HFFc6 (cell line): ENCODE data around the gene MYO3B. TPM values are rescaled to one million over a fixed set of nuclear protein-coding genes. Genes with fewer than 3 reads are reported as not detected.
"Not testable (repeated sequence)": the region's sequence is repeated elsewhere in the genome, so short reads cannot be mapped to it uniquely, and the experiment has no call there.

Source experiments
- DNase-seq: peaks from one replicate; pipeline ENCODE4 v3.0.0-alpha.2; 2018
- H3K27ac Mint-ChIP-seq: 2 replicates; pipeline ENCODE4 v1.8.0; 2020; ENCODE audit warnings: mild to moderate bottlenecking, mixed read lengths
- H3K27me3 Mint-ChIP-seq: 2 replicates; pipeline ENCODE4 v1.8.0; 2021; ENCODE audit warnings: mild to moderate bottlenecking, moderate library complexity, mixed read lengths; ENCODE audit not compliant: insufficient read depth
- H3K36me3 Mint-ChIP-seq: 2 replicates; pipeline ENCODE4 v1.8.0; 2021; ENCODE audit warnings: low read depth, mixed read lengths
- H3K4me1 Mint-ChIP-seq: 2 replicates; pipeline ENCODE4 v1.8.0; 2020; ENCODE audit warnings: low read depth, mixed read lengths
- H3K4me3 Mint-ChIP-seq: 2 replicates; pipeline ENCODE4 v1.8.0; 2020; ENCODE audit warnings: mild to moderate bottlenecking, moderate library complexity, mixed read lengths
- H3K9me3 Mint-ChIP-seq: 2 replicates; pipeline ENCODE4 v1.8.0; 2020; ENCODE audit warnings: mild to moderate bottlenecking, mixed read lengths
- total RNA-seq, 6 experiments: library from RNA; stranded (reverse); fragmentation: NEBNext Ultra II Directional; extraction: Animal tissue kit (Norgen Biotek cat#: 25700); gene quantifications; 2 replicates in 1 of 6; 3 replicates in 5 of 6; pipeline ENCODE4 v1.2.3, GENCODE V29; 2021
- TF ChIP-seq, protein P1 (sequence below): fragments of 200-600 bp; sonication (generic); IDR thresholded peaks from 2 replicates; pipeline ENCODE4 v1.5.0; 2021; ENCODE audit warnings: antibody characterized with exemption, mild to moderate bottlenecking

The MYO3B gene
- total RNA-seq, 6 experiments from 2014 or later: not detected

DNA sequence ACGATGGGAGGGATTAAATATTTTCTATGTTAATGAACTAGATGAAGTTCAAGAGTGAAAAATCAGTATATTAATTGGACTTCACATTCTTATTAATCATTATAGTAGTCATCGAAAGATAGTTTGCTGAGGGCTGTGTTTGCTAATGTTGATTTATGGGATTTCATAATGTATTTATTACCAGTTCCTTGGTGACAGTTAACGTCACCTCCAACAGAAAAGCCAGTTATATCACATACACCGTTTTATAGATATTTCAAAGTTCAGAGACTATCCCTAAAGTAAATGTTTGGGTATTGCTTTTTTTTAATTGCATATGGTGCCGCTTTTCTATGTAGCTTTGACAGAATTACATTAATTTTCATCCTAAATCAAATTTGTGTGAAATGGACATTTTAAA, 487.8 kb downstream of the MYO3B start:
- no peaks in the 10 kb centered on the region; the same call in 1 of the 2 replicates for H3K27me3 Mint-ChIP-seq
- H3K36me3 Mint-ChIP-seq: no peaks in the 10 kb centered on the region
- H3K27ac Mint-ChIP-seq: no peak overlapping the region
- peaks cover 17% of the 10 kb centered on the region for H3K9me3 Mint-ChIP-seq
- TF ChIP-seq, protein P1, sequence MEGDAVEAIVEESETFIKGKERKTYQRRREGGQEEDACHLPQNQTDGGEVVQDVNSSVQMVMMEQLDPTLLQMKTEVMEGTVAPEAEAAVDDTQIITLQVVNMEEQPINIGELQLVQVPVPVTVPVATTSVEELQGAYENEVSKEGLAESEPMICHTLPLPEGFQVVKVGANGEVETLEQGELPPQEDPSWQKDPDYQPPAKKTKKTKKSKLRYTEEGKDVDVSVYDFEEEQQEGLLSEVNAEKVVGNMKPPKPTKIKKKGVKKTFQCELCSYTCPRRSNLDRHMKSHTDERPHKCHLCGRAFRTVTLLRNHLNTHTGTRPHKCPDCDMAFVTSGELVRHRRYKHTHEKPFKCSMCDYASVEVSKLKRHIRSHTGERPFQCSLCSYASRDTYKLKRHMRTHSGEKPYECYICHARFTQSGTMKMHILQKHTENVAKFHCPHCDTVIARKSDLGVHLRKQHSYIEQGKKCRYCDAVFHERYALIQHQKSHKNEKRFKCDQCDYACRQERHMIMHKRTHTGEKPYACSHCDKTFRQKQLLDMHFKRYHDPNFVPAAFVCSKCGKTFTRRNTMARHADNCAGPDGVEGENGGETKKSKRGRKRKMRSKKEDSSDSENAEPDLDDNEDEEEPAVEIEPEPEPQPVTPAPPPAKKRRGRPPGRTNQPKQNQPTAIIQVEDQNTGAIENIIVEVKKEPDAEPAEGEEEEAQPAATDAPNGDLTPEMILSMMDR: no peak
- H3K4me3 Mint-ChIP-seq: no peak overlapping the region
- DNase-seq: no peak
- no peaks in the 10 kb centered on the region for H3K4me1 Mint-ChIP-seq

DNA sequence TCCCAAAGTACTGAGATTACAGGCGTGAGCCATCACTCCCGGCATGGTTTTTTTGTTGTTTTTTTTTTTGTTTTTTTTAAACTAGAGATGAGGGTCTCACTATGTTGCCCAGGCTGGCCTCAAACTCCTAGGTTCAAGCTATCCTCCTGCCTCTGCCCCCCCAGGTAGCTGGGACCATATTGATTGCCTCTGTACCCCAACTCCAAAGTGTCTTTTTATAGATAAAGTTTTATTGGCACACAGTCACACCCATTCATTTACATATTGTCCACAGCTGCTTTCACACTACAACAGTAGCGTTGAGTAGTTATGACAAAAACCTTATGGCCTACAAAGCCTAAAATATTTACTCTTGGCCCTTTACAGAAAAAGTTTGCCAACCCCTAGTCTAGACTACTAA, 492.0 kb downstream of the MYO3B start:
- H3K27ac Mint-ChIP-seq: no peak overlapping the region
- H3K36me3 Mint-ChIP-seq: no peaks in the 10 kb centered on the region
- TF ChIP-seq, protein P1: no peak
- H3K9me3 Mint-ChIP-seq: peaks cover 25% of the 10 kb centered on the region
- no peak overlapping the region for H3K4me3 Mint-ChIP-seq
- DNase-seq: no peak
- no peaks in the 10 kb centered on the region; the same call in 1 of the 2 replicates for H3K27me3 Mint-ChIP-seq
- H3K4me1 Mint-ChIP-seq: no peaks in the 10 kb centered on the region

DNA sequence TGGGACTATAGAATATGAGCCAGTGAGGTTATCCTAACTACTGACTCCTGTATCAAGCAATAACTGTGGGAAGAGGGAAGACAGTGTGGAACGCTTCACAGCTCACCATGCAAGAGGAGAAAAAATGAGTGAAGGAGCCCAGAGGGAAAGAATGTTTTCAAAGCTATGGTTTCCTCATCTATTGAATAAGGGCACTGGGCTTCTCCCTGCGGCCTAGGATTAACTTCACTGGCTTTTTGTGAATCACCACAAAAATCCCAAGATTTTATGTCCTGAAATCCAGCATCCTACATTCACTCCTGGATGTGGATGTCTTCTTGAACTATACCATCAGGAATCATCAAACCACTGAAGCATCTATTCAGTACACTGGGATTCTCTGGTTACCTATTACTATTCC, 492.7 kb downstream of the MYO3B start:
- no peak overlapping the region for H3K4me3 Mint-ChIP-seq
- TF ChIP-seq, protein P1: no peak
- H3K4me1 Mint-ChIP-seq: no peaks in the 10 kb centered on the region
- DNase-seq: no peak
- H3K9me3 Mint-ChIP-seq: peaks cover 23% of the 10 kb centered on the region
- H3K27ac Mint-ChIP-seq: no peak overlapping the region
- H3K27me3 Mint-ChIP-seq: no peaks in the 10 kb centered on the region
- no peaks in the 10 kb centered on the region for H3K36me3 Mint-ChIP-seq

DNA sequence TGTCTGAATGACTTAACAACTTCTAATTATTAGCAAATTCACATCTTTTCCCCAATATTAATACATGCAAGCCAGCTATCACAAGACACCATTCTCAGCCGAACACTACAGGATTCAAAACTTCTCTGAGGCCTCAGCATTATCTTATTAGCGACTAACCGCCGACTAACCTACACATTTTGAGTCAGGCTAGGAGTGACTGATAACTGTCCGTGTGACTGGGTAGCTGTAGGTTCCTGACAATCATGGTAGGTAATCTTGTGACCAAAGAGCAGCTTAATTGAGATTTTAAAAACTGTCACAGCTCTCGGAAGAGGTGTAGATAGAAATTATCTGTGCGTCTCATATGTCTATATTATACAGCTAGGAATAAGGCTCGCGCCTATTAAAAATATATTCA, 493.1 kb downstream of the MYO3B start:
- Mint-ChIP-seq H3K27me3 (no peaks in the 10 kb centered on the region), H3K27ac (no peak overlapping the region), H3K36me3 (no peaks in the 10 kb centered on the region), H3K9me3 (peaks cover 23% of the 10 kb centered on the region), H3K4me3 (no peak overlapping the region), H3K4me1 (no peaks in the 10 kb centered on the region)
- TF ChIP-seq, protein P1: no peak
- DNase-seq: no peak

DNA sequence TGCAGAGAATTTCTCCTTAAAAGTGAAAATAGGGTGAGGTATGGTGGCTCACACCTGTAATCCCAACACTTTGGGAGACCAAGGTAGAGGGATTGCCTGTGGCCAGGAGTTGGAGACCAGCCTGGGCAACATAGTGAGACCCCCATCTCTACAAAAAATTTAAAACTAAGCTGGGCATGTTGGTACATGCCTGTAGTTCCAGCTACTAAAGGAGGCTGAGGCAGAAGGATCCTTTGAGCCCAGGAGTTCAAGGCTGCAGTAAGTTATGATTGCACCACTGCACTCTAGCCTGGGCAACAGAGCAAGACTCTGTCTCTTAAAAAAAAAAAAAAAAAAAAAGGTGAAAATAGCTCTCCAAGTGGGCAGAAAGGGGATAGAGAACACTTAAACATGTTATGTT, 496.3 kb downstream of the MYO3B start:
- H3K4me3 Mint-ChIP-seq, H3K36me3 Mint-ChIP-seq, H3K27me3 Mint-ChIP-seq, H3K4me1 Mint-ChIP-seq, DNase-seq, H3K27ac Mint-ChIP-seq: not testable (repeated sequence)
- peaks cover 18% of the 10 kb centered on the region for H3K9me3 Mint-ChIP-seq

DNA sequence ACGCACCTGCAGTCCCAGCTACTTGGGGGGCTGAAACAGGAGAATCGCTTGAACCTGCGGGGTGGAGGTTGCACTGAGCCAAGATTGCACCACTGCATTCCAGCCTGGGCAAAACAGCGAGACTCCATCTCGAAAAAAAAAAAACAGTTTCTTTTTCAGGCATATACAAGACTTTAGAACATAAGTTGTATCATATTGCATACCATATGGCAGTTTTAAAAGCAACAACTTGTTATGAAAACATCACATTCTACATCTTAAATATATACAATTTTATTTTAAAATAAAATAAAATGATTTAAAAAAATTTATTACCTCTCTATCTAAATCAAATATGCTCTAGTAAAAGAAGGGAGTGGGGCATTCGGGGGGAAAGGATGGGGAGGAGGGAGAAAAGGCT, 497.8 kb downstream of the MYO3B start:
- no peaks in the 10 kb centered on the region for H3K4me1 Mint-ChIP-seq
- H3K27me3 Mint-ChIP-seq: no peaks in the 10 kb centered on the region
- no peak overlapping the region for H3K27ac Mint-ChIP-seq
- H3K9me3 Mint-ChIP-seq: peaks cover 18% of the 10 kb centered on the region
- H3K4me3 Mint-ChIP-seq: no peak overlapping the region
- TF ChIP-seq, protein P1: no peak
- no peak for DNase-seq
- H3K36me3 Mint-ChIP-seq: no peaks in the 10 kb centered on the region
